Mesothelial cell of epicardium (in vitro differentiated cells): Measurements from ENCODE around the gene GPATCH2L. TPM values are rescaled to one million over a fixed set of nuclear protein-coding genes. Genes with fewer than 3 reads are reported as not detected.

ENCODE experiments used
- DNase-seq, 2 experiments: peaks; one replicate each; pipeline ENCODE4 v3.0.0; 2021; ENCODE audit warnings: low spot score in 2 of 2; ENCODE audit not compliant: unreplicated experiment in 2 of 2
- H3K27ac Mint-ChIP-seq: 2 replicates; pipeline ENCODE4 v1.8.0; 2021; ENCODE audit warnings: mixed read lengths
- H3K27me3 Mint-ChIP-seq: 2 replicates; pipeline ENCODE4 v1.8.0; 2021; ENCODE audit warnings: low read depth, mixed read lengths
- H3K36me3 Mint-ChIP-seq: 2 replicates; pipeline ENCODE4 v1.8.0; 2021; ENCODE audit warnings: mixed read lengths
- H3K4me1 Mint-ChIP-seq: 2 replicates; pipeline ENCODE4 v1.8.0; 2021; ENCODE audit warnings: mixed read lengths
- H3K4me3 Mint-ChIP-seq: 2 replicates; pipeline ENCODE4 v1.8.0; 2021; ENCODE audit warnings: mild to moderate bottlenecking, moderate library complexity, mixed read lengths
- H3K9me3 Mint-ChIP-seq: 2 replicates; pipeline ENCODE4 v1.8.0; 2021; ENCODE audit warnings: mixed read lengths
- total RNA-seq: library from RNA; stranded (reverse); gene quantifications from 3 replicates; pipeline ENCODE4 v1.2.1, GENCODE V29; 2021
- TF ChIP-seq, protein P1 (sequence below): fragments of 200-600 bp; sonication (generic); IDR thresholded peaks from one replicate; pipeline ENCODE4 v1.5.0; 2021; ENCODE audit warnings: antibody characterized with exemption; ENCODE audit not compliant: unreplicated experiment

GPATCH2L gene
- total RNA-seq, 1 donor from 2014 or later: 83.1 TPM

DNA sequence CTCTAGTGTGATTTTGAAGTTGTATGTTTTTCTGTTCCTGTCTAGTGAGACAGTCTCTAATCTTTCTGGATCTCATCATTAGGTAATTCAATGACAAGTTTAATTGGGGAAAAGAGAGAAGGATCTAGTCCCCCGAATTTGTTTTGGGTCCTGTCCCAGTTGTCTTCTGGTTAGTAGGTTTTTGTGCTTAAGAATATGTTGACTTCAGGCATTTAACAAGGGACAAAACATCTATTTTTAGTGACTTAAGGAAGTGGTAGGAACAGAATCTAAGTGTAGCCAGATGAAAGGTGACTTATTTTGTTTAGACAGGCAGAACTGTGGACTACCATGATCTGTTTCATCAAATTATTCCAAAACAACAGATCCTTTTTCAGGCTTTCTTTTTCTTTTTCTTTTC, 2.2 kb downstream of the GPATCH2L start:
- Mint-ChIP-seq H3K27me3 (peaks cover 21% of the 10 kb centered on the region), H3K4me3 (peak overlapping the region; percentile 56), H3K27ac (peak overlapping the region; percentile 26), H3K4me1 (peaks cover 49% of the 10 kb centered on the region), H3K9me3 (peaks cover 6% of the 10 kb centered on the region), H3K36me3 (peaks cover 16% of the 10 kb centered on the region)
- no peak for DNase-seq
- TF ChIP-seq, protein P1, sequence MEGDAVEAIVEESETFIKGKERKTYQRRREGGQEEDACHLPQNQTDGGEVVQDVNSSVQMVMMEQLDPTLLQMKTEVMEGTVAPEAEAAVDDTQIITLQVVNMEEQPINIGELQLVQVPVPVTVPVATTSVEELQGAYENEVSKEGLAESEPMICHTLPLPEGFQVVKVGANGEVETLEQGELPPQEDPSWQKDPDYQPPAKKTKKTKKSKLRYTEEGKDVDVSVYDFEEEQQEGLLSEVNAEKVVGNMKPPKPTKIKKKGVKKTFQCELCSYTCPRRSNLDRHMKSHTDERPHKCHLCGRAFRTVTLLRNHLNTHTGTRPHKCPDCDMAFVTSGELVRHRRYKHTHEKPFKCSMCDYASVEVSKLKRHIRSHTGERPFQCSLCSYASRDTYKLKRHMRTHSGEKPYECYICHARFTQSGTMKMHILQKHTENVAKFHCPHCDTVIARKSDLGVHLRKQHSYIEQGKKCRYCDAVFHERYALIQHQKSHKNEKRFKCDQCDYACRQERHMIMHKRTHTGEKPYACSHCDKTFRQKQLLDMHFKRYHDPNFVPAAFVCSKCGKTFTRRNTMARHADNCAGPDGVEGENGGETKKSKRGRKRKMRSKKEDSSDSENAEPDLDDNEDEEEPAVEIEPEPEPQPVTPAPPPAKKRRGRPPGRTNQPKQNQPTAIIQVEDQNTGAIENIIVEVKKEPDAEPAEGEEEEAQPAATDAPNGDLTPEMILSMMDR: no peak

DNA sequence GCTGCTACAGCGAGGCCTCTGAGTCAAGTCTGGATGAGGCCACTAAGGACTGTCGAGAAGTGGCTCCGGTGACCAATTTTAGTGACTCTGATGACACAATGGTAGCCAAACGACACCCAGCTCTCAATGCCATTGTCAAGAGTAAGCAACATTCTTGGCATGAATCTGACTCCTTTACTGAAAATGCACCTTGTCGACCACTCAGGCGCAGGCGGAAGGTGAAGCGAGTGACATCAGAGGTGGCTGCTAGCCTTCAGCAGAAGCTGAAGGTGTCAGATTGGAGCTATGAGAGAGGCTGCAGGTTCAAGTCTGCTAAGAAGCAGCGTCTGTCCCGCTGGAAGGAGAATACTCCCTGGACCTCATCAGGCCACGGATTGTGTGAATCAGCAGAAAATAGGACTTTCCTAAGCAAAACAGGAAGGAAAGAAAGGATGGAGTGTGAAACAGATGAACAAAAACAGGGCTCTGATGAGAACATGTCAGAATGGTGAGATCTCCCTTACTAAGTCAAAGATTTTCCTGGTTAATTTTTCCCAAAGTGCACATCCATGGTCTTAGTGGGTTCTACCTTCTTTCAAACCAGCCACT, 2.9 kb downstream of the GPATCH2L start:
- TF ChIP-seq, protein P1: no peak
- no peak overlapping the region for H3K4me3 Mint-ChIP-seq
- H3K4me1 Mint-ChIP-seq: peaks cover 49% of the 10 kb centered on the region
- no peak overlapping the region for H3K27ac Mint-ChIP-seq
- H3K36me3 Mint-ChIP-seq: peaks cover 23% of the 10 kb centered on the region
- H3K27me3 Mint-ChIP-seq: peaks cover 13% of the 10 kb centered on the region
- no peak for DNase-seq
- H3K9me3 Mint-ChIP-seq: peaks cover 6% of the 10 kb centered on the region

DNA sequence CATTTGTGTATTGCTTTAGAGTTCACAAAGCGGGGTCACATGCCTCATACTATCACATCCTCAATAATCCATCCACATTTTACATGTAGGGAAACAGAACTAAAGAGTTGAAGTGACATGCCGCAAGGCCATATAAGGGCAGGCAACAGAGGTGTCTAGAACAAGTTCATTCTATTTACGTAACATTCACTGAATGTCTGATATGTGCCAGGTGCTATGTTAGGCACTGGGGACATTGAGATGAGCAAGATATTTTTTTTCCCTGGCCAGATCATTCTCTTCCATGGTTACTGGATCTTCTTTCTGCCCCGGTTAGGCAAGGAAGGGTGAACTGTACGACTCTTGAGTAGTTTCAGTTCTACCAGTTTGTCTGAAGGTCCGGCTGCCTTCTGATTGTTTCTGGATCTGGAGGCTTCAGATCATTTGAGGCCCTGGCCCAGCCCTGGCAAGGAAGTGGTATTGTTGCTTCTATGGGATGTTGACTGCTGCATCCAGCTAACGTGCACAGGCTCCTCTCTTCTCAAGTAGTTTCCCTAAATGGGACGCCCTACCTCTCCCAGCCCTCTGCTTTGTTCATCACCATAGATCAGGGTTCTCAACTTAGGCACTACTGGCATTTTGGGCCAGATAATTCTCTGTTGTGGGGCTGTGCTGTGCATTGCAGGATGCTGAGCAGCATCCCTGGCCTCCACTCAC, 12.1 kb downstream of the GPATCH2L start:
- H3K27ac Mint-ChIP-seq: no peak overlapping the region
- no peak for DNase-seq
- peaks cover 2% of the 10 kb centered on the region for H3K4me1 Mint-ChIP-seq
- no peak overlapping the region for H3K4me3 Mint-ChIP-seq
- no peaks in the 10 kb centered on the region for H3K27me3 Mint-ChIP-seq
- peaks cover 40% of the 10 kb centered on the region for H3K36me3 Mint-ChIP-seq
- TF ChIP-seq, protein P1: no peak
- peaks cover 6% of the 10 kb centered on the region for H3K9me3 Mint-ChIP-seq

DNA sequence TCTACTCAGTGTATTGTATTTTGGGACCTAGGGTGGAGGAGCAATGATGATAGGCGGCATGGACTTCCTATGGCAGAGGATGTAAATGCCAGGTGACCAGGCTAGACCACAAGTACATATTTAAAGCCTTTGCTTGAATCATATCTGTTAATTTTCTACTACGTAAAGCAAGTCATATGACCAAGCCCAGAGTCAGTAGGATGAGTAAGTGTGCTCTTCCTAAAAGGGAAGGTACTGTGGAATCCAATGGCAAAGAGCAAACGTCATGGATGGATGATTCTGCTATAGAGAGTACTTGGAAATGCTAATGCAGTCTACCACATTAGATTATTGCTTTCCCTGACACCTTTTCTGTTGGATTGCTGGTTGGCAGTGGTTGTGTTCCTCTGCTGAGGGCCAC, 16.8 kb downstream of the GPATCH2L start:
- Mint-ChIP-seq H3K9me3 (peaks cover 6% of the 10 kb centered on the region), H3K27ac (no peak overlapping the region), H3K36me3 (peaks cover 48% of the 10 kb centered on the region), H3K27me3 (no peaks in the 10 kb centered on the region), H3K4me1 (no peaks in the 10 kb centered on the region), H3K4me3 (no peak overlapping the region)
- no peak for DNase-seq
- TF ChIP-seq, protein P1: no peak

DNA sequence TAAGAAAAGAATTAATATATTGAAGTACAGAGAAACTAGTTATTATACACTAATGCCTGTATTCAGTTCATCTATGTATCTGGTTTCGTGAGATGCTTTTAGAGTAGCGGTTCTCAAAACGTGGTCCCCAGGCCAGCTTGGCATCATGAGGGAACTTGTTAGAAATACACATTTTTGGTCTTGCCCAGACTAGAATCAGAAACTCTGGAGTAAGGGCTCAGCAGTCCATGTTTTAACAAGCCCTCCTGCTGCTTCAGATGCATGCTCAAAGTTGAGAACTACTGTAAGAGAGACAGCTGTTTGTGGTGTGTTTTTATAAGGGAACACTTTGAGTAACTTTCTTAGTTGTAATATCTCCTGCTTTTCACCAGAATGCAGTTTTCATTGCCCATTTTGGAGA, 18.1 kb downstream of the GPATCH2L start:
- no peak overlapping the region for H3K4me3 Mint-ChIP-seq
- no peaks in the 10 kb centered on the region for H3K4me1 Mint-ChIP-seq
- no peak overlapping the region for H3K27ac Mint-ChIP-seq
- no peak for DNase-seq
- H3K9me3 Mint-ChIP-seq: peaks cover 6% of the 10 kb centered on the region
- H3K27me3 Mint-ChIP-seq: no peaks in the 10 kb centered on the region
- TF ChIP-seq, protein P1: no peak
- peaks cover 48% of the 10 kb centered on the region for H3K36me3 Mint-ChIP-seq
